OCI-LY3 (cell line): ENCODE data around the gene CLSTN2.

Experiments
- H2AFZ ChIP-seq: fragments of 200-600, 300-600 bp; shearing (Covaris generic); 2 replicates; pipeline ENCODE4 v1.6.0; 2014; ENCODE audit warnings: antibody characterized with exemption, low read depth, low read length
- H3K27ac ChIP-seq: fragments of 200-600, 300-600 bp; sonication (generic); 2 replicates; pipeline ENCODE4 v1.5.1; 2014; ENCODE audit warnings: mild to moderate bottlenecking, low read length, moderate library complexity, mixed read lengths
- H3K27me3 ChIP-seq: fragments of 200-600, 300-600 bp; sonication (generic); 2 replicates; pipeline ENCODE4 v1.6.1; 2014; ENCODE audit warnings: low read depth, low read length, mixed read lengths
- H3K36me3 ChIP-seq: fragments of 200-600, 300-600 bp; sonication (generic); replicated peaks from 2 replicates; pipeline ENCODE3; 2014; ENCODE audit warnings: low read depth, low read length, mixed read lengths
- H3K4me1 ChIP-seq: fragments of 300-600, 200-600 bp; sonication (generic); 2 replicates; pipeline ENCODE4 v1.6.1; 2014; ENCODE audit warnings: low read length, mixed read lengths
- H3K4me2 ChIP-seq: fragments of 200-600, 300-600 bp; sonication (generic); 2 replicates; pipeline ENCODE4 v1.6.1; 2014; ENCODE audit warnings: low read length, mixed read lengths
- H3K4me3 ChIP-seq: fragments of 300-600, 200-600 bp; sonication (generic); 2 replicates; pipeline ENCODE4 v1.5.1; 2014; ENCODE audit warnings: antibody characterized with exemption, mild to moderate bottlenecking, low read length, moderate library complexity
- H3K79me2 ChIP-seq: fragments of 300-600, 200-600 bp; shearing (Covaris generic); 2 replicates; pipeline ENCODE4 v1.6.1; 2014; ENCODE audit warnings: mild to moderate bottlenecking, low read length, mixed read lengths
- H3K9ac ChIP-seq: fragments of 300-600, 200-600 bp; shearing (Covaris generic); 2 replicates; pipeline ENCODE4 v1.6.0; 2014; ENCODE audit warnings: mild to moderate bottlenecking, low read length, moderate library complexity
- H3K9me3 ChIP-seq: fragments of 200-600, 300-600 bp; shearing (Covaris generic); 2 replicates; pipeline ENCODE4 v1.6.1; 2014; ENCODE audit warnings: low read length, mixed read lengths; ENCODE audit not compliant: insufficient read depth
- H4K20me1 ChIP-seq: fragments of 200-600, 300-600 bp; sonication (generic); 2 replicates; pipeline ENCODE4 v1.6.1; 2016; ENCODE audit warnings: low read length, mixed read lengths; ENCODE audit not compliant: insufficient read depth
- EZH2phosphoT487 ChIP-seq: fragments of 200-600 bp; shearing (Covaris generic); IDR thresholded peaks from 2 replicates; pipeline ENCODE4 v1.6.1; 2018; ENCODE audit warnings: antibody characterized with exemption, mixed run types, low read depth
- TF ChIP-seq, protein P1 (sequence below): fragments of 200-600, 300-600 bp; sonication (generic); IDR thresholded peaks from 2 replicates; pipeline ENCODE4 v1.5.1; 2014; ENCODE audit warnings: antibody characterized with exemption, low read length, low read depth

The CLSTN2 gene

DNA sequence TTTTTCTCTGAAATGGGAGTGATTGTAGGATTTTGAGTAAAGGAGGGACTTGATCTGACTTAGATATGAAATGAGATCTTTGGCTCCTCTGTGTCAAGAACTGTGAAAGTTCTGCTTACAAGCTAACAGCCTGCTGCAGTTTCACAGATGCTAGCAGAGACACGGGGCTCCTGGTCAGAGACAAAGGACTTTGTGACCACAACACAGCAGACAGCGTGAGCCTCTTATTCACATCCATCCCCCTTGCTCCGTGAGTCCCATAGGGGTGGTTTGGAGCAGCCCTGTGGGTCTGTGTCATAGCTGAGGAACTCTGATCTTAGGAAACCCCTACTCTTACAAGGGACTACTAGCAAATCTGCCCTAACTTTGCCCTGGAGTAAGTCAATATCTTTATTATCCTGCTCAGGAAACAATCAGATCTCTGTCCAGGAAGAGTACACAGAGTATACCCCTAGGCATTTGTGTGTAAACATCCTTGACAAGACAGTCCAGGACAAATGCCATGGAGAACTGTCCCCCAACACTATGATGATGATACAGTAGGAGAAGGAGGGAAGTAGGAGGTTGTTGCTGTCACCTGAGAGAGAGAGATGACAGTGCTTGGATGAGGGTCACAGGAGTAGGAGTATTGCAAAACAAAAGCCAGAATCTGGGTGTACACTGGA is 80.0 kb downstream of the CLSTN2 start:
- H3K27me3 ChIP-seq: no peaks in the 10 kb centered on the region
- H3K4me3 ChIP-seq: no peak overlapping the region
- H3K9me3 ChIP-seq: no peaks in the 10 kb centered on the region
- no peaks in the 10 kb centered on the region for H3K79me2 ChIP-seq
- H3K4me2 ChIP-seq: no peak overlapping the region
- no peak for TF ChIP-seq EZH2phosphoT487
- TF ChIP-seq, protein P1, sequence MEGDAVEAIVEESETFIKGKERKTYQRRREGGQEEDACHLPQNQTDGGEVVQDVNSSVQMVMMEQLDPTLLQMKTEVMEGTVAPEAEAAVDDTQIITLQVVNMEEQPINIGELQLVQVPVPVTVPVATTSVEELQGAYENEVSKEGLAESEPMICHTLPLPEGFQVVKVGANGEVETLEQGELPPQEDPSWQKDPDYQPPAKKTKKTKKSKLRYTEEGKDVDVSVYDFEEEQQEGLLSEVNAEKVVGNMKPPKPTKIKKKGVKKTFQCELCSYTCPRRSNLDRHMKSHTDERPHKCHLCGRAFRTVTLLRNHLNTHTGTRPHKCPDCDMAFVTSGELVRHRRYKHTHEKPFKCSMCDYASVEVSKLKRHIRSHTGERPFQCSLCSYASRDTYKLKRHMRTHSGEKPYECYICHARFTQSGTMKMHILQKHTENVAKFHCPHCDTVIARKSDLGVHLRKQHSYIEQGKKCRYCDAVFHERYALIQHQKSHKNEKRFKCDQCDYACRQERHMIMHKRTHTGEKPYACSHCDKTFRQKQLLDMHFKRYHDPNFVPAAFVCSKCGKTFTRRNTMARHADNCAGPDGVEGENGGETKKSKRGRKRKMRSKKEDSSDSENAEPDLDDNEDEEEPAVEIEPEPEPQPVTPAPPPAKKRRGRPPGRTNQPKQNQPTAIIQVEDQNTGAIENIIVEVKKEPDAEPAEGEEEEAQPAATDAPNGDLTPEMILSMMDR: no peak
- H3K27ac ChIP-seq: no peak overlapping the region
- H4K20me1 ChIP-seq: no peaks in the 10 kb centered on the region
- no peak overlapping the region for H3K9ac ChIP-seq
- H3K4me1 ChIP-seq: no peaks in the 10 kb centered on the region
- H3K36me3 ChIP-seq: no peaks in the 10 kb centered on the region
- no peak overlapping the region for H2AFZ ChIP-seq

DNA sequence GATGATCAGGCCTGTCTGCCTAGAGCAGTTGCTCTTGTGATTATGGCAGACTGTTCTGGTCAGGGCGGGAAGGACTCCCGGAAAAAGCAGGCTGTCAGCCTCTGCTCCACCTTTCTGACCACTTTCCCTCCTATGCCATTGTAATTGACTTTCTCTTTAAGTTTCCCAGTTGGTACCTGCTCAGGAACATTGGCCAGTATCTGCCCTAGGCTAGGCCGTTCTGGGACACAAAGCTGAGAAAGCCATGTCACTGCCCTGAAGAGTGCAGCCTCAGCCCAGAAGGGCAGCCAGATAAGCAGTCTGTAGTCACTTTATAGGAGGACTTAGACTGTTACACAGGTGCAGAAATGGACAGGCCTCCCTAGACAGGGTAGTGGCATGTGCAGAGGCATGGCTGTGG is 80.8 kb downstream of the CLSTN2 start:
- H3K4me3 ChIP-seq: no peak overlapping the region
- TF ChIP-seq EZH2phosphoT487: no peak
- TF ChIP-seq, protein P1: no peak
- no peaks in the 10 kb centered on the region for H4K20me1 ChIP-seq
- no peak overlapping the region for H3K27ac ChIP-seq
- H3K36me3 ChIP-seq: no peaks in the 10 kb centered on the region
- H2AFZ ChIP-seq: no peak overlapping the region
- H3K4me2 ChIP-seq: no peak overlapping the region
- no peak overlapping the region for H3K9ac ChIP-seq
- no peaks in the 10 kb centered on the region for H3K79me2 ChIP-seq
- H3K27me3 ChIP-seq: no peaks in the 10 kb centered on the region
- no peaks in the 10 kb centered on the region for H3K4me1 ChIP-seq
- no peaks in the 10 kb centered on the region for H3K9me3 ChIP-seq

DNA sequence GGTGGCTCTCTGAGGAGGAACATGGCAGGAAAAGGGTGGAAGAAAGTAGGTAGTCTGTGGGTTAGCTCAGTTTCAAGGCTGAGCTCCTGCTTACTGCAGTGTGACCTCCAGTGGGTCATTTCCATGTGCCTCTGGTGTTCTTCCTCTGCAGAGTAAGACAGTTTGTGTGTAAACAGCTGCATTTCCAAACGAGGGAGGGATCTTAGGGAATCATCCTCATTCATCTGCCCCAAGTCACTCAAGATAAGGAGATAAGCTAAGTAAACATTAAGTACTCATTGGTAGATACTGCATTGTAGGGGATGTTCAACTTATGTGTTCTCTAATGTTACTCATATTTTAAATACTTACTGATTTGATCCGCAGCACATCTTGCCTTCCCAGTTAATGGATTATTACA is 83.6 kb downstream of the CLSTN2 start:
- no peak overlapping the region for H2AFZ ChIP-seq
- TF ChIP-seq, protein P1: no peak
- no peak for TF ChIP-seq EZH2phosphoT487
- no peak overlapping the region for H3K4me3 ChIP-seq

DNA sequence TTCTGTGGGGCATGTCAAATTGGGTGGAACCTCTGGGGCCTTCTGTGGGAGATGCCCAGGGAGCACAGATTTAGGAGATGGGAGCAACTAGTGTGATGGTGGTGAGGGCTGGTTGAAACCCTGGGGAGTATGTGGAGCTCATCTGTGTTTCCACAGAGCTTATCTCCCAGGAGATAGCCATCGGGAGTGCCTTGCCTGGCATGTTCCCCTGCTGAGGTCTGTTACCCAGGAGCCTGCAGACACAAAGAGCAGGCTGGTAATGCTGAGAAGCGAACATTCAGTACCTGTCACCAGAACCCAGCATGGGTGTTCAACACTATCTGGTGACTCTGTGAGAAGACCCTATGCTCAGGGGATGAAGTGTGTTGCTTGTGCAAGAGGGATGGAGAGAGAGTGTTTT is 85.0 kb downstream of the CLSTN2 start:
- no peak overlapping the region for H3K4me3 ChIP-seq
- H3K9me3 ChIP-seq: no peaks in the 10 kb centered on the region
- H4K20me1 ChIP-seq: no peaks in the 10 kb centered on the region
- H2AFZ ChIP-seq: no peak overlapping the region
- no peak overlapping the region for H3K4me2 ChIP-seq
- H3K27me3 ChIP-seq: no peaks in the 10 kb centered on the region
- H3K9ac ChIP-seq: no peak overlapping the region
- no peaks in the 10 kb centered on the region for H3K36me3 ChIP-seq
- H3K79me2 ChIP-seq: no peaks in the 10 kb centered on the region
- H3K4me1 ChIP-seq: no peaks in the 10 kb centered on the region
- no peak overlapping the region for H3K27ac ChIP-seq
- no peak for TF ChIP-seq EZH2phosphoT487
- TF ChIP-seq, protein P1: no peak

More for the DNA sequence above, 83.6 kb downstream of the CLSTN2 start:
- no peak overlapping the region for H3K27ac ChIP-seq
- no peak overlapping the region for H3K9ac ChIP-seq
- no peaks in the 10 kb centered on the region for H4K20me1 ChIP-seq
- no peaks in the 10 kb centered on the region for H3K79me2 ChIP-seq
- H3K27me3 ChIP-seq: no peaks in the 10 kb centered on the region
- H3K4me2 ChIP-seq: no peak overlapping the region
- no peaks in the 10 kb centered on the region for H3K36me3 ChIP-seq
- H3K9me3 ChIP-seq: no peaks in the 10 kb centered on the region
- no peaks in the 10 kb centered on the region for H3K4me1 ChIP-seq
